GM12892 (cell line): ENCODE results near the gene CSF2. TPM values are rescaled to one million over a fixed set of nuclear protein-coding genes. Genes with fewer than 3 reads are reported as not detected.
A peak's percentile ranks its signal among the peaks of the same experiment; 100 is the strongest.

Experiments used
- DNase-seq: peaks from one replicate; pipeline ENCODE4 v3.0.0; 2011; ENCODE audit not compliant: insufficient read length
- FAIRE-seq: peaks from 2 replicates; lab custom pipeline; 2011; peaks lifted over from hg19 to GRCh38; lab: Jason Lieb, UNC
- POLR2A ChIP-seq: IDR thresholded peaks from 2 replicates; pipeline ENCODE4 v1.6.1; 2011; ENCODE audit warnings: low read depth, low read length, control low read depth
- POLR2AphosphoS5 ChIP-seq: IDR thresholded peaks from 2 replicates; pipeline ENCODE4 v1.6.1; 2011; ENCODE audit warnings: low read depth, low read length, control low read depth
- TAF1 ChIP-seq: IDR thresholded peaks from 2 replicates; pipeline ENCODE4 v1.6.1; 2011; ENCODE audit warnings: low read depth, mild to moderate bottlenecking, control low read depth, low read length, borderline replicate concordance
- polyA plus RNA-seq: library from polyadenylated mRNA; unstranded; fragments of >200 nt; gene quantifications from one replicate; pipeline ENCODE4 v1.2.1, GENCODE V29; 2012; ENCODE audit warnings: missing spikeins, inconsistent platforms; ENCODE audit not compliant: missing spikeins

Gene CSF2
- polyA plus RNA-seq, result not detected

DNA sequence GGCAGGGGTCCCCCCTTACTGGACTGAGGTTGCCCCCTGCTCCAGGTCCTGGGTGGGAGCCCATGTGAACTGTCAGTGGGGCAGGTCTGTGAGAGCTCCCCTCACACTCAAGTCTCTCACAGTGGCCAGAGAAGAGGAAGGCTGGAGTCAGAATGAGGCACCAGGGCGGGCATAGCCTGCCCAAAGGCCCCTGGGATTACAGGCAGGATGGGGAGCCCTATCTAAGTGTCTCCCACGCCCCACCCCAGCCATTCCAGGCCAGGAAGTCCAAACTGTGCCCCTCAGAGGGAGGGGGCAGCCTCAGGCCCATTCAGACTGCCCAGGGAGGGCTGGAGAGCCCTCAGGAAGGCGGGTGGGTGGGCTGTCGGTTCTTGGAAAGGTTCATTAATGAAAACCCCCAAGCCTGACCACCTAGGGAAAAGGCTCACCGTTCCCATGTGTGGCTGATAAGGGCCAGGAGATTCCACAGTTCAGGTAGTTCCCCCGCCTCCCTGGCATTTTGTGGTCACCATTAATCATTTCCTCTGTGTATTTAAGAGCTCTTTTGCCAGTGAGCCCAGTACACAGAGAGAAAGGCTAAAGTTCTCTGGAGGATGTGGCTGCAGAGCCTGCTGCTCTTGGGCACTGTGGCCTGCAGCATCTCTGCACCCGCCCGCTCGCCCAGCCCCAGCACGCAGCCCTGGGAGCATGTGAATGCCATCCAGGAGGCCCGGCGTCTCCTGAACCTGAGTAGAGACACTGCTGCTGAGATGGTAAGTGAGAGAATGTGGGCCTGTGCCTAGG lies at the start of gene CSF2:
TSS of gene CSF2 (plus strand) at position 559 of the 783 bp plus-strand sequence. CDS start at position 594, 35 bp downstream.
- FAIRE-seq (no peak), DNase-seq (no peak)
- no peak for TF ChIP-seq TAF1
- TF ChIP-seq POLR2A, result no peak
- TF ChIP-seq POLR2AphosphoS5, result no peak

DNA sequence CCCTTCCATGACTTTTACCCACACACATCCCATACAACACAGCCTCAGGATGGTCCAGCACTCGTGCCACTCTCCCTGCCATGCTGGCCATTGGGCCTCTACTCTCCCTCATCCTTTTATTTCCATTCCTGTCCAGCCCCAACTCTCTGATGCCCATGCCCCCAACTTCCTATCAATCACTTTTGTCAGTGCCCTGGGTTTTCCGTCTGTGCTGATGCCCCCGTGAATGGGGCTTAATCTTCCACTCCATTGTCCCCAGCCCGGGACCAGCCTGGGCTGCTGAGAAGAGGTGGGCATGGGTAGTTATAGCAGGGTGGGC lies 49.5 kb upstream of the CSF2 start:
- DNase-seq, result no peak
- FAIRE-seq, result no peak
- no peak for TF ChIP-seq TAF1
- TF ChIP-seq POLR2AphosphoS5, result no peak

DNA sequence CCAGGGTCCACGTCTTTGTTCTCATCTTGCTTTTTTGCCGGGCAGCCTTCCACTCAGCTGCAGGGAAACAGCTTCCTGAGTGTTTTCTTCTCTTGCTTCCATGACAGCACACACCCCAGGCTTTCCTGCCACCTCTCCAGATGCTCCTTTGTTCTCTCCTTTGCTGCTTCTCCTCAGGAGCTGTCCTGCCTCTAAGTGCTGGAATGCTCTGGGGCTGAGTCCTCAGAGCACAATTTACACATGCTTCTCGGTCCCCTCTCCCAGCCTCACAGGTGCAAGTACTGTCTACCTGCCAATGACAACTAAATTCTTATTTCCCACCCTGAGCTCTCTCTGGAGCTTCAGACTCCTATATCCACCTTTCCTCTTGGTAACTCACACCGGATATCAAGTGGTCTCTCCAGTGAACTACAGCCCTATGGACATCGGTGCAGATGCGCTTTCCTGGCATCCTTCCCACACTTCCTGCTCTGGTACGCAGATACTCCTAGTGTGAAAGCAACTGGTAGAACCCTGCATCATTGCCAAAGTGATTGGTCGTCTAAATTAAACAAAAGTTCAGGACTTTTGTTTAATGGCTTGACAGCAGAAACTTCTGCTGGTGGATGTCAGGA lies 48.7 kb upstream of the CSF2 start:
- DNase-seq (no peak), FAIRE-seq (no peak)
- no peak for TF ChIP-seq TAF1
- TF ChIP-seq POLR2AphosphoS5, result no peak
- no peak for TF ChIP-seq POLR2A

DNA sequence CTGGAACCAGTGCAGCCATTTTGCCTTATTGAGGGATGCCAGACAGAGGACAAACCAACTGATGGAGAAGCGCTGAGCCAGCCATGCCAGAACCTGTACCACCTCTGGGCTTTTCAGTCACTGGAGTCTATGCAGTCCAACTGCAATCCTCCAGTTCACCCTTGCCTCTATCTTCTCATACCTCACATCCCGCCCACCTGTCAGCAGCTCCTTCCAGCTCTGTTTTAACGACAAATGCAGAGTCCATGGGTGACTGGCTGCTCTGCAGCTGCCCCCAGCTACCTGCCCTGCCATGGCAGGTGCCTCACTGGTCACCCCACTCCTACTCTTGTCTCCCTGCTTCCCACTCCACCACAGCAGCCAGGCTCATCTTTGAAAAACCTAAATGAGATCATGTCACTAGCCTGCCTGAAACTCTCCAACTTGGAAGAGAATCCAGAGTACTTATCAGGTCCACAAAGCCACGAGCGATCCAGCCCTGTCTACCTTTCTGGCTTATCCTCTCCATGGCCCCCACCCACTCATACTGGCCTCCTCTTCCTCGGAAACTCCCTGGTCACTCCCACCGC lies 48.1 kb upstream of the CSF2 start:
- DNase-seq, result no peak
- no peak for FAIRE-seq
- TF ChIP-seq POLR2AphosphoS5 (no peak), TAF1 (no peak), POLR2A (no peak)

DNA sequence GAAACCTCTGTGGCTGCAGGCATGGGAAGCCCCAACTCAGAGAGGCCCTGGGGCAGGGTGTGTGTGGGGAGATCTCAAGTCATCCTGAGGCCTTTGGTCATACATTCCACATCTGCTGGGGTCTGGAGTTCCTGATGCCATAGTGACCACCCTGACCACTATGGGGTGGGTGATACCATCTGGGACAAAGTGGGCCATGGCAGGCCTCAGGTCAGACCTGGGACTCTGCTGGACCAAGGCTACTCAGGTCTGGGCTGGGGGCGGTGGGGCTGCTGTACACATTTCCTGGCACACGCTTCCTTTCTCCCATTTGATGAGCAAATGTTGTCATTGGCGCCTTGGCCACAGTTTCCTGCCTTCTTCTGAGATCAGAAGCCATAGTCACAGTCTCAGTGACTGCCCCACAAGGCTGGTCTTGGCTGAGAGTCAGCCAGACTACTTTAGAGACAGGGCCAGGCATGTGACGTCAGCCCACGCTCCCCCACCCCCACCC lies 47.0 kb upstream of the CSF2 start:
- DNase-seq (no peak), FAIRE-seq (no peak)
- TF ChIP-seq POLR2AphosphoS5, result no peak
- no peak for TF ChIP-seq TAF1
- TF ChIP-seq POLR2A, result no peak

DNA sequence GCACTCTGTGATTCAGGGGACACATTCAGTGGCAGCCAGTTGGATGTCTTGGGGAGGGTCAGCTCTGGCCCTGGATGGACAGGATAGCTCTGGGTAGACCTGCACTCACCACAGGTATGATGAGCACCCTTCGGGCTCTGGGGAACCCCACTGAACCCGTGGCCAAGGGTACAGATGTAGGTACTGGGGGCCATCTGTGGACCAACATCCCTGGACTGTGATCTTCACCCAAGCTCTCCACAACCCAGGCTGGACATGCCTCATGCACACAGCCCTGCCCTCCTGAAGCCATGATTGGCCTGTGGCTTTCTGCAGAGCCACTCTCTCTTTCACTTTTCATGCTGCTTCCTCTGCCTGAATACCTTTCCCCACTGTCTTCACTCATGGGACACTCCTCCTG lies 46.6 kb upstream of the CSF2 start:
- TF ChIP-seq TAF1 (no peak), POLR2AphosphoS5 (no peak), POLR2A (no peak)
- DNase-seq, result no peak
- FAIRE-seq, result peak; percentile 9

DNA sequence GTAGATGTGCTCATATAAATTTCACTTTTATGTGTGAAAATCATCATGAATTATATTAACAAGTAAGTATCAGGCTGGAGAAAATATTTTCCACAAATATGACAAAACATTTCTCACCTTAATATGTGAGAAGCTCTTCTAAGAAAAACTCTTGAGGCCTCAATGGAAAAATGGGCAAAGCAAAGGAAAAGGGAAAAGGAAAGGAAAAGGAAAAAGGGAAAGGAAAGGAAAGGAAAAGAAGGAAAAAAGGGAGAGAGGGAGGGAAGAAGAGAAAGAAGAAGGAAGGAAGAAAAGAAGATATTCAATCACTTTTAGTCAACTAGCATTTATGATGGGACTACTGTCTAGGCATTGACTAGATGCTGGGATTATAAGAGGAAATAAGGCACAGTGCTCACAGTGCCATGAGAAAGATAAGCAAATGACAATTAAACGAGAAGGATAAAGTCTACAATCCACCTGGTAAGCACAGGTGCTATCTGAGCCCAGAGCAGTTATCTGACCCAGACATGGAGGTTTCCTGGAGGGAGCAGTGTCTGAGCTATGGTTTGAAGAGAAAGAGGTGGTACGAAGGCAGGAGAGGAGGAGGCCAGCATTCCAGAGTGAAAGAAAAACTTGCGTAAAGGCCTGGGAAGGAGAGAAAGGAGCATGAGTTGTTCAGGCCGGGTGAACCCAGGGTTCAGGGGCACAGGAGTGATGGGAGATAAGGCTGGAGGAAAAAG lies 43.8 kb upstream of the CSF2 start:
- FAIRE-seq (no peak), DNase-seq (no peak)
- TF ChIP-seq TAF1 (no peak), POLR2A (no peak), POLR2AphosphoS5 (no peak)

DNA sequence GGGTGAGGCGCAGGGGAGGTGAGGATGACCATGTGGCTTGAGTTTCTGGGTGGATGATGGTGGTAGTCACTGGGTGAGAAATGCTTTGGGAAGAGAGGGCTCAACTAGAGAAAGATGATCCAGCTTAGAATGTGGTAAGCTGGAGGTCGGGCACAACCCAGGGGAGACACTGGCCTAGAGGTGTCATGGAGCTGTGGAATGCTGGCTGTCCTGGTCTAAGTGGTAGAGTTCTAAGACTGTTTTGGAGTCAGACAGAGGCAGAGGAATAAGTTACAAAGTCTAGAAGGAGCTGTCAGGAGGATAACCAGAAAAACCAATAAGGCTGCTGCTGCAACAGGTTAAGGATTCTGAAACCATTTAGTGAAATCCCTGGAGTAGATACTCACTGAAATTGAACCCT lies 43.0 kb upstream of the CSF2 start:
- no peak for FAIRE-seq
- no peak for DNase-seq
- no peak for TF ChIP-seq TAF1
- no peak for TF ChIP-seq POLR2A
- TF ChIP-seq POLR2AphosphoS5, result no peak

DNA sequence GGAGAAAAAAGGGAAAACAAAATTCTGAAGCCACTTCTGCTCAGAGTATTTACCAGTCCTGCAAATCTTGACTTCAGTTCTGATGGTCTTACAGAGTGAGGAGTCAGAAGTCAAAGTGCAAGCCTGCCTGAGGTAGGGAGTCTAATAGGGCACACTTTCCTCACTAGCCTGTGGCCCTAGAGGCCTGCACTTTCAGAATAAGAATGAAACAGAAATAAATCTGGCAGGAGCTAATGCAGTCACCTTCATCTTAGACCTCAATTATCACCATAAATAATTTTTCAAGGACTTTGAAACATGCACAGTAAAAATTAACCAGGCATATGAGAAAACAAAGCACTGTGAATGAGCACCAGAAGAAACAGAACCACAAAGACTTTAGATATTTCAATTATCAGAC lies 41.4 kb upstream of the CSF2 start:
- TF ChIP-seq POLR2AphosphoS5 (no peak), POLR2A (no peak), TAF1 (no peak)
- DNase-seq (no peak), FAIRE-seq (no peak)

DNA sequence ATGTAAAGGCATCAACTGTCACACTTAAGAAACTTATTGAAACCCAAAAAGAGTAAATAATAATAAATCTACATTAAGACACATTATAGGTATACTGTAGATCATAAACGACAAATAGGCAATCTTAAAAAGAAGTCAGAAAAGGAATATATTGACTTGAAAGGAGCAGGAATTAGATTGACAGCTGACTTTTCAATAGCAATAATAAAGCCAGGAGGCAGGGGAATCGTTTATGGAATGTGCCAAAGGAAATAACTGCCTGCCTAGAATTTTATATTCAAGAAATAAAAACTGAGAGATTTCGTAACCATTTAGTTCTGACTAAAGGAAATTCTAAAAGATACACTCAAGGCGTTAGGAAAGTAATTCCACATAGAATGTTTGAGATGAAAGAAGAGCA lies 40.5 kb upstream of the CSF2 start:
- no peak for FAIRE-seq
- TF ChIP-seq POLR2A (no peak), TAF1 (no peak), POLR2AphosphoS5 (no peak)
- no peak for DNase-seq

DNA sequence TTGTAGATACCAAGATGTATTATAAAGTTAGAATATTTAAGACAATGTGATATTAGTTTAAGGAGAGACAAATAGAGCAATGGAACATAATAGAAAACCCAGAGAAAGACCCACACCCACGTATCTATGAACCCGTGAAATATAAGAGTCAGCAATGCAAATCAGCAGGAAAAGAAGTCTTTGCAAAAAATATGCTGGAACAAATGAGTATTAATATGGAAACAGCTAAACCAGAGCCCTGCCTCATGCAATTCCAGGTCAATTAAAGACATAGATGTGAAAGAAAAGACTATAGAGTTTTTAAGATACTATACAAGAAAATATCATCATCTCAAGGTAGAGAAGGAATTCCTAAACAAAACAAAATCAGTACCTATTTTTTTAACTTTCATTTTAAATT lies 36.2 kb upstream of the CSF2 start:
- FAIRE-seq (no peak), DNase-seq (no peak)
- TF ChIP-seq TAF1 (no peak), POLR2AphosphoS5 (no peak), POLR2A (no peak)

DNA sequence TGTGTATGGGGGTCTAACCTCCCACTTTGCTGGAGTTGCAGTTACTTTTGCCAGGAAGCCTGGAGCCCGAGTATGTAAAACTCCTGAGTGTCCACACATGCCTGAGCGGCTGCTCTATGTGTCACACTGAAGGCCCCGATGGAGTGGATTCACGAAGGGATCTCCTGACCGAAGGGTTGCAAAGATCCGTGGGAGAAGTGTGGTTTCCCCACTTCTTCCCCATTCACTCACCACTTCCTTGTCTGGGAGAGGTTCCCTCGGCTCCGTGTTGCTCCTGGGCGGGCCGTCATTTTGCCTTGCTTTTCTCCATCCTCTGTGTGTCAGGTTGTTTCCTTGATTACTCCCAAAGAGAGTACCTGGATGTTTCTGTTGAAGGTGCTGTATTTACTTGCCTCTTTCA lies 29.4 kb upstream of the CSF2 start:
- no peak for TF ChIP-seq POLR2A
- TF ChIP-seq TAF1, result no peak
- no peak for TF ChIP-seq POLR2AphosphoS5
- FAIRE-seq (no peak), DNase-seq (no peak)

DNA sequence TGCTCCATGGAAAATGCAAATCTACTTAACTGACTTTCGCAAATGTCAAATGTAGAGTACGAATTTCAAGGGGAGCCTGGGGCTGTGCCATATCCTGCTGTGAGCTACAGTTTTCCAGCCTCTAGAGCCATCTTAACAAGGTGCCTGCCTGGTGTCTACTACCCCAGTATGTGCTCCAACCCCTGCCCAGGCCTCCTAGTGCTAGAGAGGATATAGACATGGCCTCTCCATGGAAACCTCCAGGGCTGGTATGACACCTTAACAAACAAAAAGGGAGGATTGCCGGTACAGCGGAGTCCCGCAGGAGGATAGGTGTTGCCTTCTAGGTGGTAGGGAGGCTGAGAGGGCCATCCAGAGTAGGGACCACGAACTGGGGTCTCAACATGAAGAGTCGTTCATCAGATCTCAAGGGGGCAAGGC lies 26.7 kb upstream of the CSF2 start:
- DNase-seq, result no peak
- FAIRE-seq, result no peak
- TF ChIP-seq POLR2AphosphoS5 (no peak), POLR2A (no peak), TAF1 (no peak)
